Neural cell (in vitro differentiated cells): Measurements from ENCODE around the gene TP53I13. TPM values are rescaled to one million over a fixed set of nuclear protein-coding genes. Genes with fewer than 3 reads are reported as not detected.

Source experiments
- H2AFZ ChIP-seq: fragments of 200-600, 300-800 bp; sonication (generic), shearing (Covaris generic); 2 replicates; pipeline ENCODE4 v1.6.0; 2014; ENCODE audit warnings: low read depth, mild to moderate bottlenecking, antibody characterized with exemption, low read length, moderate library complexity
- H3F3A ChIP-seq: fragments of 200-600 bp; shearing (Covaris generic); 2 replicates; pipeline ENCODE4 v1.6.1; 2016; ENCODE audit warnings: mild to moderate bottlenecking, moderate library complexity, mixed read lengths, antibody characterized with exemption, low read length; ENCODE audit not compliant: insufficient read depth, poor library complexity, severe bottlenecking
- H3K27ac ChIP-seq: fragments of 200-600, 300-800 bp; sonication (generic), shearing (Covaris generic); 2 replicates; pipeline ENCODE4 v1.5.1; 2014; ENCODE audit warnings: mild to moderate bottlenecking, low read length, moderate library complexity
- H3K27me3 ChIP-seq: fragments of 300-800, 200-600 bp; sonication (generic), shearing (Covaris generic); 2 replicates; pipeline ENCODE4 v1.6.0; 2014; ENCODE audit warnings: mild to moderate bottlenecking, low read depth, low read length, moderate library complexity; ENCODE audit not compliant: insufficient read depth
- H3K36me3 ChIP-seq: fragments of 300-800, 200-600 bp; sonication (generic), shearing (Covaris generic); 2 replicates; pipeline ENCODE4 v1.5.1; 2014; ENCODE audit warnings: mild to moderate bottlenecking, antibody characterized with exemption, low read length, moderate library complexity; ENCODE audit not compliant: insufficient read depth
- H3K4me2 ChIP-seq: fragments of 300-800, 200-600 bp; sonication (generic), shearing (Covaris generic); 2 replicates; pipeline ENCODE4 v1.6.0; 2014; ENCODE audit warnings: mild to moderate bottlenecking, low read length
- H3K4me3 ChIP-seq: fragments of 300-800, 200-600 bp; sonication (generic), shearing (Covaris generic); 2 replicates; pipeline ENCODE4 v1.5.1; 2014; ENCODE audit warnings: mild to moderate bottlenecking, low read length, moderate library complexity
- H3K79me2 ChIP-seq: fragments of 200-600 bp; shearing (Covaris generic); replicated peaks from 2 replicates; pipeline ENCODE4 v1.6.0; 2014; ENCODE audit warnings: mild to moderate bottlenecking, low read length, moderate library complexity; ENCODE audit not compliant: insufficient read depth
- H3K9ac ChIP-seq: fragments of 300-800, 200-600 bp; sonication (generic), shearing (Covaris generic); 2 replicates; pipeline ENCODE4 v1.6.1; 2016; ENCODE audit warnings: mild to moderate bottlenecking, low read length, mixed read lengths
- H3K9me2 ChIP-seq: fragments of 200-600 bp; shearing (Covaris generic); 2 replicates; pipeline ENCODE4 v1.6.1; 2016; ENCODE audit warnings: mild to moderate bottlenecking, low read length, mixed read lengths; ENCODE audit not compliant: insufficient read depth
- H3K9me3 ChIP-seq: fragments of 200-600, 300-800 bp; sonication (generic), shearing (Covaris generic); 2 replicates; pipeline ENCODE4 v1.6.1; 2016; ENCODE audit warnings: mild to moderate bottlenecking, mixed run types, low read length, moderate library complexity, mixed read lengths
- H4K20me1 ChIP-seq: fragments of 200-600 bp; shearing (Covaris generic); 2 replicates; pipeline ENCODE4 v1.6.1; 2016; ENCODE audit warnings: mild to moderate bottlenecking, mixed run types; ENCODE audit not compliant: insufficient read depth
- CTCF ChIP-seq: fragments of 450-650 bp; IDR thresholded peaks from 2 replicates; pipeline ENCODE4 v1.5.1; 2014; ENCODE audit warnings: antibody characterized with exemption, mild to moderate bottlenecking, moderate library complexity; ENCODE audit not compliant: poor library complexity, severe bottlenecking
- EP300 ChIP-seq: fragments of 450-650 bp; conservative IDR thresholded peaks from 2 replicates; pipeline ENCODE4 v1.6.1; 2014; ENCODE audit warnings: antibody characterized with exemption, mild to moderate bottlenecking, moderate library complexity; ENCODE audit not compliant: poor library complexity, severe bottlenecking
- EZH2 ChIP-seq: fragments of 200-600, 300-800 bp; shearing (Covaris generic), sonication (generic); IDR thresholded peaks from 2 replicates; pipeline ENCODE4 v1.6.1; 2014; ENCODE audit warnings: antibody characterized with exemption, low read length, borderline replicate concordance, mild to moderate bottlenecking; ENCODE audit not compliant: insufficient read depth, poor library complexity, severe bottlenecking
- MXI1 ChIP-seq: fragments of 450-650 bp; conservative IDR thresholded peaks from 2 replicates; pipeline ENCODE4 v1.6.1; 2014; ENCODE audit warnings: antibody characterized with exemption, mild to moderate bottlenecking; ENCODE audit not compliant: poor library complexity, severe bottlenecking
- POLR2AphosphoS5 ChIP-seq: IDR thresholded peaks from 2 replicates; pipeline ENCODE4 v1.6.1; 2012
- RAD21 ChIP-seq: fragments of 450-650 bp; conservative IDR thresholded peaks from 2 replicates; pipeline ENCODE4 v1.6.1; 2014; ENCODE audit warnings: antibody characterized with exemption, mild to moderate bottlenecking, moderate library complexity
- REST ChIP-seq: IDR thresholded peaks from 2 replicates; pipeline ENCODE4 v1.6.1; 2012; ENCODE audit warnings: borderline replicate concordance
- SMC3 ChIP-seq: fragments of 450-650 bp; conservative IDR thresholded peaks from 2 replicates; pipeline ENCODE4 v1.6.1; 2014; ENCODE audit warnings: antibody characterized with exemption, mild to moderate bottlenecking, moderate library complexity; ENCODE audit not compliant: poor library complexity
- TAF1 ChIP-seq: IDR thresholded peaks from 2 replicates; pipeline ENCODE4 v1.6.1; 2012; ENCODE audit warnings: low read depth
- polyA plus RNA-seq: library from polyadenylated mRNA; depleted of rRNA; stranded (reverse); fragments of >200 nt; gene quantifications from 2 replicates; pipeline ENCODE4 v1.2.3, GENCODE V29; 2014

TP53I13 gene
- polyA plus RNA-seq, 1 donor from 2014 or later, result 18.4 TPM

- Histone ChIP-seq H3K36me3 (no peaks in the 10 kb centered on the region), H2AFZ (no peak overlapping the region), H4K20me1 (no peaks in the 10 kb centered on the region), H3K9me2 (no peaks in the 10 kb centered on the region), H3K9me3 (no peaks in the 10 kb centered on the region), H3K9ac (peak overlapping the region; percentile 51), H3K4me3 (peak overlapping the region; percentile 84), H3K27ac (no peak overlapping the region), H3K79me2 (no peaks in the 10 kb centered on the region), H3F3A (no peaks in the 10 kb centered on the region), H3K27me3 (peaks cover 38% of the 10 kb centered on the region), H3K4me2 (no peak overlapping the region)
- no peak for TF ChIP-seq SMC3
- TF ChIP-seq EP300, result no peak
- no peak for TF ChIP-seq REST
- TF ChIP-seq POLR2AphosphoS5, result no peak
- no peak for TF ChIP-seq MXI1
- no peak for TF ChIP-seq RAD21
- no peak for TF ChIP-seq CTCF
- no peak for TF ChIP-seq EZH2
- no peak for TF ChIP-seq TAF1
These were observed 897 bp downstream of the TP53I13 start for GRCh38 chr17:29569245-29569950.

- Histone ChIP-seq H3K27me3 (peaks cover 27% of the 10 kb centered on the region), H3K9me2 (no peaks in the 10 kb centered on the region), H3K79me2 (no peaks in the 10 kb centered on the region), H4K20me1 (no peaks in the 10 kb centered on the region), H3F3A (no peaks in the 10 kb centered on the region), H2AFZ (no peak overlapping the region), H3K4me3 (no peak overlapping the region), H3K9me3 (no peaks in the 10 kb centered on the region), H3K36me3 (no peaks in the 10 kb centered on the region), H3K4me2 (no peak overlapping the region), H3K9ac (no peak overlapping the region), H3K27ac (no peak overlapping the region)
- TF ChIP-seq POLR2AphosphoS5 (no peak), TAF1 (no peak), EP300 (no peak), EZH2 (no peak), MXI1 (no peak), RAD21 (no peak), CTCF (no peak), REST (no peak), SMC3 (no peak)
These were observed 2.0 kb downstream of the TP53I13 start for GRCh38 chr17:29570521-29570920.
